GM03348 (cell line): ENCODE data around the gene ROBO1.
A peak's percentile ranks its signal among the peaks of the same experiment; 100 is the strongest.
"Not testable (repeated sequence)": the region's sequence is repeated elsewhere in the genome, so short reads cannot be mapped to it uniquely, and the experiment has no call there.

Experiments
- DNase-seq: peaks from one replicate; pipeline ENCODE4 v3.0.0; 2012; ENCODE audit warnings: low spot score

The ROBO1 gene

DNA sequence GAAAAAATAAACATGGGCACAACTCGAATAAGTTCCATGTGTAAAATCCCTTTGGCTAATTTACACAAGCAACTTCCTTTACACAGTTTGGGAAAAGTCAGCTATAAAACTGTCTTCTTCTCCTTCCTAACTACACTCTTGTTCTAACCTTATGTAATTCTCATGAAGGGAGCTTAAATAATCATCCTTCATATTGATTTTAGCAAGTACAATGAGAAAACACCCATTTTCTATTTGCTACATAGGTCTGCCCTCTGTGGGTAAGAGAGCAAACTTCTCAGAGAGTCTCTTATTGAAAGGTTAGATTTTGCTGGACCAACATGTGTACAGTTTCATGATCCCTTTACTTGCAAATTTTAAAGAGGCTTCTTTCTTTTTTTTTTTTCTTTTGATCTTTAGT lies 398.5 kb downstream of the ROBO1 start:
- peak; percentile 5 for DNase-seq

DNA sequence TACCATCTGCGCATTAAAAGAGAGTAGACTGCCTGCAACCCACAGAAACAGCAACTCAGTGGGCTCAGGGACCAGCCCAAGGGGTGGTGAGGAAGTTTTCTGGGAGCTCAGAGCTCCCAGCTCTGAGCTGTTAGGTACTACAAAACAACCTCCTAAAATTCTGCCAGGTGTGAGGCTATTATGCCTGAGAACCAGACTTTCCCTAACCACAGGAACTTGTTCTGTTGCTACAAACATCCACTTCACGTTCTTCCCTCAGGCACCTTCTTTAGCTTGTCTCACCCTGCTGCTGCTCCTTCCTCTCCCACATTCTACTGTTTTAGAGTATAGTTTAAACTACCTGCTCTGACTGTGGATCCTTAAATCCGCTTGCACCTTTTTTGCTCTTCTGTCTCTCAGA lies 399.4 kb downstream of the ROBO1 start:
- DNase-seq, result no peak

DNA sequence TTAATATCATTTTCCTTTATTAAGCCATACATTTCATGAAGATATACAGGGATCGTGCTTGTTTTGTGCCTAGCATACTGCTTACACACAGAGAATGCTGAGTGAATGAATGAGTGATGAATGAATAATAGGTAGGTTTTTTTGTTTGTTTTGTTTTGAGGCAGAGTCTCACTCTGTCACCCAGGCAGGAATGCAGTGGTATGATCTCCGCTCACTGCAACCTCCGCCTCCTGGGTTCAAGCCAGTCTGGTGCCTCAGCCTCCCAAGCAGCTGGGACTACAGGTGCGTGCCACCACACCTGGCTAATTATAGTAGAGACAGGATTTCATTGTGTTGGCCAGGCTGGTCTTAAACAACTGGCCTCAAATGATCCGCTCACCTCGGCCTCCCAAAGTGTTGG lies 400.0 kb downstream of the ROBO1 start:
- DNase-seq, result no peak

DNA sequence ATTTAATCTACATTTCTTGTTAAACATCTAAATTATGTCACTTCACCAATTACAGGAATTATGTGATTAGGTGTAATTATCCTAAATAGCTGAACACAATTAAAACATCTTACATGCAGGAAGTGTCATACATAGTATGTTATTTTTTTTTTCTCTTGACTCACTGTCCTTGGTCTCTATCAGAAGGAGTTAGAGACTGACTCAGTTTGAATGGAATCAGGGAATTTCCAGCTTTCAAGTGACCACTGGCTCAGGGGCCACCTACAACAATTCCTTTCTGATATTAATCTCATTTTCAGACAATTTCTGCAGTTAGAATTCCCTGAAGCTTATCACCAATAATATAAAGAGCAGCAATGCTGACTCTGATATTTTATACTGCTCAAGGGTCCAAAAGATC lies 400.7 kb downstream of the ROBO1 start:
- DNase-seq, result peak; percentile 33

DNA sequence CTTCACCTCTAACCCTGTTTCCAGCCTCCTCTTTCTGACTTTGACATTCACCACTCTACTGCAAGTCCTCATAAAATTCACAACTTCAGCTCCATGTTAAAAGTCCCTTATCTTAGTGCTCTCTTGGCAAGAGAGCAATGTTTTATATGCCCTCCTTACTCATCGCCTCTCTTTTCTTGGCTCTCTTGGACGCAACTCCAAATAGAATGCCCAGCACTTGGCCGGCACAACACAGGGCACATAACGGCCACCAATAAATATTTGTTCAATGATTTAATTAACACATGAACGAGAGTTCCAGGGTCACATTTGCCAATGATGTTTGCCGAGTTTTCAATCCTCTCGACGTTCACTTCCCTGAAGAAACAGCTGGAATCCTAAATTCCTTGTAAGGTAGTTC lies 401.4 kb downstream of the ROBO1 start:
- no peak for DNase-seq

DNA sequence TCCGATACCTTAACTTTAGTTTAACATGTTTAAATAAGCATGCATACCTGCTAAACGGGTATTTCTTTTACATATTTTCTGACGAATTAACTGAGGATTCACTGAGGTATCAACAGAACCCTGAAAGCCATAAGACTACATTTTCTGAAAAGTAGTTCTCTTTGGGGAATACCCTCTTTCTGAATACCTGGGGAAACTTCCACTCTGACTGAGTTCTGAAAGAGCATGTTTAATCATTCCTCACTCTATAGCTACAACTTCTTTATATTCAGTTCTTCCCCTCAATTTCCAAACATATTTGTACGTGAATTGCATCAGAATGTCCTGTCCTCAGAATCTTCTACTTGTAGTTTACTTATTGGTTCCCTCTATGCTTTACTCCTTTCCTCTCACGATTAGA lies 403.0 kb downstream of the ROBO1 start:
- no peak for DNase-seq

DNA sequence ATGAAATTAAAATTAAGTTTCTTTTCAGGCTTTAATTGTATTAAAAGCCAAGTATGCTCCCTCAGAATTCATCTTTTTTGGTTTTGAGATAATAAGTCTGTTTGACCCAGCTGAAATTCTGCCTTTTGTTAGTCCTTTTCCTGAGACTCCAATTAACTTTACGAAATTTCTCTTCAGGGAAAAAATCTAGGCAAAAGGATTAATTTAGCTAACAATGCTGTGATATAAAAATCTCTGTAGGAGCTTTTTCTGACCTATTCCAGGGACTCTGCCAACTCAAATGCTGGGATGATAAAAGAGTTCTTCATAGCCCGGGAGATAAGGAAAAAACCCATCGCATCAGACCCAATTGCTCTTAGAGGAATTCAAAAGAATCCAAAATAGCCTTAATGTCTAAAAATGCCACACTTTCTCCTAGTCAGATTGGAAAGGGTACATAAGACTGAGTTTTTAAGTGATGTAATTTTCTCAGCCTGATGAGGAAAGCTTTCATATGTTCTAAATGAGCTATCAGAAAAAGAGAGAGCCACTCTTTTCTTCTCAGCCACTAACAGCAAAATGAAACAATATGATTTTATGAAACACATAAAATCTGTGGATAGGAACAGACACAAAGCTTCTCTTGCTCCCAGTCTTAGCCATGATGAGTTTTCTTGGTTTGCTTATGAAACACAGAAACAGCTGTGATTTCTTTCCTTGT lies 405.1 kb downstream of the ROBO1 start:
- no peak for DNase-seq

DNA sequence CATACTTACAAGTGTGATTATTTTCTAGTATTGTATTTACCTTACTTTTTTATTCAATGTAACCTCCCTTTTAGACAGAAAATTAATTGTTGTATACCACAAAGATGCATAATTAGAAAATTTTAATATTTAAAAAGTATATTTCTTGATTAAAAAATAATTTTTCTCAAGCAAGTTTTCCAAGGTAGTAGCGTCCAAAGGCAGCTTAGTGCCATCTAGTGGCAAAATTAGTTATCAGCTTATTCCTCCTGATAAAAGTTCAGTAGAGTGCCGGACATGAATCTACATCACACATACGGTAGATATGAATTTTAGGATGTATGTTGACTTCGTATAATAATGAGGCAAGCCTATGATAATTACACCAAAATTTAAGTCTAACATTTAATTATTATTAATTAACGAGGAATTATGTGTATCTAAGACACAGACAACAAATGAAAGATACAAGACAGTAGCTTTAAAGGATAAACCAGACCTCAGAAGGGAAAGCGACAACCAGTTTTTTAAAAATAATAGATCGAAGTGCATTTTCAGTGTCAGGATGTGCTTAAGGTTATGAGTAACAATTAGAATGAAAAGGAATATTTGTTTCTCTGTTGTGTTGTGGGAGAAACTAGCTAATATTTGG lies 405.9 kb downstream of the ROBO1 start:
- peak; percentile 40 for DNase-seq

DNA sequence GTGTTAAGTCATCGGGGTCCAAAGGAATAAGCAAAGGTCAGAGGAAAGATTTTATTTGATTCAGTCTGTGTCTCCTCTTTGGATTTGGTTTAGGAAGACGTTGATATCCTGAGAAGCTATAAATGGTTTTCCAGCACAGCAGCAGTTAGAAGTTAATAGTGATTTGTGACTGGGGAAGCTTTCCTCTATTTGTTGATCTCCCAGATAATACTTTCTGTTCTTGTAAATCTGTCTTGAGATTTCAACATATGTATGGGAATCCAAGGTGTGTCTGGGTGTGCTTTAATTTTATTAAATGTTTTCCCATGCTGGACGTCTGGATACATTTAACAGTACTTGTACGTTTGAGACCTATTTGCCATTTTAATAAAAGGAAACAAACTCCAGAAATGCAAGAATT lies 409.5 kb downstream of the ROBO1 start:
- DNase-seq, result no peak

DNA sequence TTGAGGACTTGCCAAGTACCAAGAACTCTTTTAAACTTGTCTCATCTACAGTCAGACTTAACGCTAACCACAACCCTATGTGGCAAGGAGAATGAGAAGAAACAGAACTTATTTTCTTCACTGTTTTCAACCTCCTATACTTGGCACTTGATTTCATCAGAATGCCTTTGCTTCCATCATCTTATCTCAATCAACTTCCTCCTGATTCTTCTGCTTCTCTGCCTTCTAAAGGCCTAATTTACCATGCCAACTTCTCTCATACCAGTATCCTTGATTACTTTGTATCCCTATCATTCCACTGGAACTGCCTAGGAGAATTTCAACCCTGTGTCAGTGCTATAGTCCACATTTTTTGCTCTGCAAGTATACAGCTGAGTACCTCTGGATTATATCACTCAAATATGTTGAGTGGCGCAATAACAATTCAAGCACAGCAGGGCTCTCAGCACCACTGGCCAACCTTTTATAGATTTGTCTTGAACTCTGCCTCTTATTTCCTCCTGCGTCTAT lies 413.6 kb downstream of the ROBO1 start:
- no peak for DNase-seq

DNA sequence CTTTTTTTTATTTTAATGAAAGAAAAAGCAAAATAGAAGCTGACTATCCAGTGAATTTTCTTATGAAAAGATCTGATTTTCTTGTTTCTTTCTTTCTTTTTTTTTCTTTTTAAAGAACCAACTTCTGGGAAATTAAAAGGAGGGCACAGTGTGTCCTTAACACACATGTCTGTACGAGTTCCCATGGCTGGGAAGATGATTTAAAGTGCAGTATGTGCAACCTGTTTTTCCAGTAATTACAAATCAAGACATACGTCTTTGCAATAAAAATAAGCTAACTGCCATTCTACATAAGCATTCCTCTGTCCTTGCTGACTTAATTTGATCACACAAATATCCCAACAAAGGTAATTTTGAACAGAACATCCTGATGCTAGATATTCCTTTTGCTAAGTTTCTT lies 416.1 kb downstream of the ROBO1 start:
- DNase-seq, result no peak

DNA sequence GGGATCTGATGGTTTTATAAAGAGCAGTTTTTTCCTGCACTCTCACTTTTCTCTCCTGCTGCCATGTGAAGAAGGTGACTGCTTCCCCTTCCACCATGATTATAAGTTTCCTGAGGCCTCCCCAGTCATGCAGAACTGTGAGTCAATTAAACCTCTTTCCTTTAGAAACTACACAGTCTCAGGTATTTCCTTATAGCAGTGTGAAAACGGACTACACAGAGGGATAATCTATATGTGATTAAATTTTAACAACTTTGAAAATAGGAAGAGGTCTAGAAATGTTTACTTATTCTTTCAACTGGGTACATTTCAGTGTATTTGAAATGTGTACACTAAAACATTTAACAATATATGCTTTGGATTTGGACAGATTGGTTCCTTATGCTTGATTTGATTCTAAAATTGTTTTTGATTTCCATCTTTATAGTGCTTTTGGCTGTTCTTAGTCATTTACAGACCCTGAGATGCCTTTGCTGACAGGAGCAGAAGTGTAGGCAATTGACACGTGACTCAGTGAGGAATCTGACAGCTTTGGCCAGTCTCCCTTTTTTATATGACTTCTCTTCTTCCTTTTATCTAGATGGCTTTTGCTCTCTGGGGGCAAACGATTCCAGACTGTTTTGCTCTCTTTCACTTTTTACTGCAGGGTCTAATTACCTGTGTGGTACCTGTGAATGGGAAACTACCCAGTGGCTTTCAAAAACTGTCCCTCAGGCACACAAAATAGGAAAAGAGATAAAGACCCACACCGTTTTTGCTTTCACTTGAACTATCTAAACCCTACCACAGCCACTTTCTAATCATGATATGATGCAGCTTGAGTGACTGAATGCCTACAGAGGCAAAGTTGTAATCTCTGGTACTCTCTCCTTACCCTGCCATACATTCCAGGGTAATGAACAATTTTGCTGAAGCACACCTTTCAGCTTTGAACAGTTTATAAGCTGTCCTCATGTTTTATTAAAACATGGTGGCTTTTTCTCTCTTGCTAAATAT lies 422.6 kb downstream of the ROBO1 start:
- DNase-seq, result no peak

DNA sequence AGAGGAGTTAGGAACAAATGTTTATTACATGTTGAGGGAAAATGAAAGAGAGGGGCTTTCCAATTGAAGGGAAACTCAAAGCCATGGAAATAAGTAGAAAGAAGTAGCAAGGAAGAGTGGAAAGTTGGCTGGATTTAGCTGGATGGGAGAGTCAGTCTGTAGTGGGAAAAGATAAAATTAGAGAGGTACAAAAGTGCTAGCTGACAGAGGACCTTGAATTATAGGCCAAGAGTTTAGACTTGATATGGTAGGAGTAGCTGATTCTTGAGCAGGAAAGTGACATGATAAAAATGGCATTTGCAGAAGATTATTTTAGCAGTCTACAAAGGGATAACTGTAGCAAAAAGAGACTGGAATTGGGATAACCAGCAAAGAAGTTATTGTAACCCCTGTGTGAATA lies 425.8 kb downstream of the ROBO1 start:
- no peak for DNase-seq

DNA sequence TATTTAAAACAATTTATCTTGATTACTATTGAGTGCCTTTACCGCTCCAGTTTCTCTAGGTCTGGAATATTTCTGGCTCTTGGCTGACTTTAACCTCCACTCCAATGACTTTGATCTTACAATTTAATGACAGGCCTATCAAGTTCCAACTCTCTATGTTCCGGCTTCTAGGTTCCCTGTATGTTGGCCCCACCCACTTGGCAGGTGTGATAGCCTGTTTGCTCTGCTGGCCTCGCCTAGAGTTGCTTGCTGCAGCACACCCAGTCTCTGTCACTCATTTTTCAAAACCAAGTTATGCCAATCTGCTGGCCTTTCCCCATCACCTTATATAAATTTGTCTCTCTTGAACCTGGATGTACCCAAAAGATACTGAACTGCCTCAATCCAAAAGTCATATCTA lies 428.0 kb downstream of the ROBO1 start:
- DNase-seq, result no peak

DNA sequence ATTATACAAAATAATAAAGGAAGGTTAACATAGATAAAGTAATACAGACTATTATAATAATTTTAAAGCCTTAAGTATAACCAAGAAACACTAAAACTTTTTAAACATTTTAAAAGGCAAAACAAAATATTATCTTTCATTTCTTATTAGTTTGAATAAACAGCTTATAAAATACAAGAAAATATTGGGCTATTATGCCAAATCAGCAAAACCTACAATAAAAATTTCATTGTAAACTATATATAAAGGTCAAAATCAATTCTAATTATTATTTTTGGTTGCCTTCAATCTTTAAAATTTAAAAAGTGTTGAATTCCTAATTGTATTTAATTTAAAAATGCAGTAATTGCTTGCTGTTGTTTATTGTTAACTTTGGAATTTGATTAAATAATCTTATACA lies 430.0 kb downstream of the ROBO1 start:
- no peak for DNase-seq

DNA sequence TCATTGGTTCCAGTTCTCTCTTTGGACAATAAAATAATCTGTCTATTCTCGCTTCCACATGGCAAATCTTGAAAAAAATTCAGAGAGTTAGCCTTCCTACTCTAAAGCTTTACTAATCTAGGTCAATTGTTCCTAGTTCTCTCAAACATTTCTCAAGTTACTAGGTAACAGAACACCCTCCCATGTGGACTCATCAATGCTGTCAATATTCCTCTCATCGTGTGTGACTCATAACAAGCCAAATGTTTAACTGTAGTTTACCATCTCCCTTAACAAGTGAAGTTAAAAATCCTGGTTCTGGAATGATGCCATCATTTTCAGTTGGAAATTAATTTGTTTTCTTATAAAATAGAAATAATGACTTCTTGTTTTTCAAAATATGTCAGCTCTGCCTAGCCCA lies 438.6 kb downstream of the ROBO1 start:
- no peak for DNase-seq

DNA sequence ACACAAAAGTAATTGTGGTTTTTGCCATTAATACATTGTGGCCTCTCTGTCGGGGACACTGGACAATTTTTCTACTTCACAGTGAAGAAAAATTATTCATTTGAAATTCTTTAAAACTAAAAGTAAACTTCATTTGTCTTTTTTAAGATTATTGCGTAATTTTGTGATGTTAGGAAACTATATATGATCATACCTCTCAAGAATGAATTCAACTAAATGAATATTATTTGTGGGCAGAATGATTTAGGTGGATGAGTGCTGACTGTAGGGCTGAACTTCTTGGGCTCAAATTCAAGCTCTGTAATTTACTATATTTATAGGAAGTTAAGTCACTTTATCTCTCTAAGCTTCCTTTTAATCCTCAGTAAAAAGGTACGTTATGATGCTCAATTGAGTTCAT lies 441.2 kb downstream of the ROBO1 start:
- DNase-seq, result no peak

DNA sequence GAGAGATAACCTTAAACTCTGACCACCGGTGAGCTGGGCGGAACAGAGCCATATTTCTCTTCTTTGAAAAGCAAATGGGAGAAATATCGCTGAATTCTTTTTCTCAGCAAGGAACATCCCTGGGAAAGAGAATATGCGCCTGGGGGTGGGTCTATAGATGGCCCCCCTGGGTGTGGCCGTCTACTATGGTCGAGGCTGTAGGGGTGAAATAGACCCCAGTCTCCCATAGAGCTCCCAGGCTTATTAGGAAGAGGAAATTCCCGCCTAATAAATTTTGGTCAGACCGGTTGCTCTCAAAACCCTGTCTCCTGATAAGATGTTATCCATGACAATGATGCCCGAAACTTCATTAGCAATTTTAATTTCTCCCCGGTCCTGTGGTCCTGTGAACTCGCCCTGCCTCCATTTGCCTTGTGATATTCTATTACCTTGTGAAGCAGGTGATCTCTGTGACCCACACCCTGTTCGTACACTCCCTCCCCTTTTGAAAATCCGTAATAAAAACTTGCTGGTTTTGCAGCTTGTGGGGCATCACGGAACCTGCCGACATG lies 441.9 kb downstream of the ROBO1 start:
- not testable (repeated sequence) for DNase-seq

DNA sequence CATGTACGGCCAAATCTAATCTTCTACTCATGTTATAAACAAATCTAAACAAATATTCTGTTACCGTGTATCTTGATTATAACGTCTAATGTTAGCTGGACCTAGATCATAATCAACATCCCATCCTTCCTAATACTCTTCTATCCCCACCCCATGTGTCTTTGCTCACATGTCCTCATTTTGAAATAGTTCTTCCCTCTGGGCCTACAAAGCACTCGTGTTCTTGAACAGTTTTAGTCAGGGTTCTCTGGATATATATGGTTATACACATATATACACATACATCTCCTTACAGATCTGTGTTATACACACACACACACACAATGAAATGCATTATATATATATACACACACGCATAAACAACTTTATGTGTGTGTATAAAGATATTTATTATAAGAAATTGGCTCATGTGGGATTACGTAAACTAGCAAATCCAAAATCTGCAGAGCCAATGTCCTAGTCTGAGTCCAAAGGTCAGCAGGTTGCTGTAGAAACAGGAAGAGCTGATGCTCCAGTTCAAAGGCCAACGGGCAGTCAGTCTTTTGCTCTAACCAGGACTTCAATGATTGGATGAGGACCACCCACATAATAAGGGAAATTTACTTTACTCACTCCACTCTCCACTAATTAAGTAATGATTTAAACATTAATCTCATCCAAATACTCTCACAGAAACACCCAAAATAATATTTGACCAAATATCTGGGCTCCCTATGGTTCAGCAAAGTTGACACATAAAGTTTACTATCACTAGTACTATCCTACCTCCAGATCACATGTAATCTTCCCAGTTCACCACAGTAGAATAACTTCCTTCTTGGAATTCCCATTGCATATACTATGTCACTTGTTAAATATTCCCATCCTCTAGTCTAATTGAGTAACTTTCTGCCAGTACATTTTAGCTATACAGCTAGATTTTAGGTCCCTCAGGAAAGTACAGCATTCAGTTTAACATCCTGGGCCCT lies 450.0 kb downstream of the ROBO1 start:
- no peak for DNase-seq

DNA sequence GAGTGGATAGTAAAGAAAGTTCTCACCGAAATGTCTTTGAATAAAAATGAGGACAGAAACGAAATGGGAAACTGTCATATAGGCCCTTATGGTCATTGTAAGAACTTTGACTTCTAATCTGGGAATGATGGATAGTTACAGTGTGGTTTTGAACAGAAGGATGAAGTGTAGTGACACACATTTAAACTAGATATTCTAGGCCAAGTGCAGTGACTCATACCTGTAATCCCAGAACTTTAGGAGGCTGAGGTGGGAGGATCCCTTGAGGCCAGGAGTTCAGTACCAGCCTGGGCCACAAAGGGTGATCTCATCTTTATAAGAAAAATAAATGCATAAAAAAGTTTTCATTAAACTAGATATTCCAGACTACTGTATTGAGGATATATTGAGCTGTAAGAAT lies 452.8 kb downstream of the ROBO1 start:
- DNase-seq, result no peak

DNA sequence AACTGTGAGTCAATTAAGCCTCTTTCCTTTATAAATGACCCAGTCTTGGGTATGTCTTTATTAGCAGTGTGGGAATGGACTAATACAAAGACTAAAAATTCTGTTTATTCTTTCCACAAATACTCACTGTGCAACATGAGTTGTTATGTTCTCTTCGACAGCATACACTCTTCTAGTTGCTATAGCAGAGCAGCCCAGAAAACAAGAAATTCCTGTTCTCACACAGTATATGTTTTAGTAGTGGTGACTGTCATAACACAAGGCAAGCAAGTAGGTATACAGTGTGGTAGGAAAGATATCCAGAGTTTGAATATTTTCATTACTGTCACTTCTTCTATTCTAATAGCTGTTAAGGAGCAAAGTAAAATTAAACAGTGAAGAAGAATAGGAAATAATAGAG lies 453.3 kb downstream of the ROBO1 start:
- no peak for DNase-seq
